ENCODE data around the gene RIMS3.

RIMS3 gene

DNA sequence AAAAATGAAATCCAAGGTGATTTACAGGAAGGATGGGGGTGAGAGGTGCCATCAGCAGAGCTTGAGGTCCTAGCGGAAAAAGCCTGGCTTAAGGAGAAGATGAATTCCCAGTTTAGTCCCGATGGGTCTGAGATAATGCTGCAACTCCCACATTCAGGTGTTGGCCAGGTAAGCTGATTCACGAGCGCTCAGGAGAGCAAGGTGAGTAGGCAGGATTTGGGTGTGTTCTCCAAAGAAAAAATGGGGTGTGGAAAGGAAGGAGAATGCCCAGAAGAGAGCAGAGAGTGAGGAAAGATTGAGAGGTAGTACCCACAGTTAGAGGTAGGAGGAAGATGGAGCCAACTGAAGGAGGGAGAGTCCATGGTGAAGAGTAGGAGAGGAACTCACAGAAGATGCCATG, 12.5 kb downstream of the RIMS3 start:
- H3K36me3 ChIP-seq (ENCODE audit: insufficient read depth, low read length): no peaks in the 10 kb centered on the region
- no peaks in the 10 kb centered on the region for H3F3A ChIP-seq (ENCODE audit: insufficient read depth, low read length)
- H3K4me1 ChIP-seq (ENCODE audit: insufficient read depth, low read length, severe bottlenecking): no peaks in the 10 kb centered on the region
- no peak overlapping the region for H3K27ac ChIP-seq (ENCODE audit: low read depth, low read length, poor library complexity, severe bottlenecking)
- H2AFZ ChIP-seq (ENCODE audit: low read length): no peak overlapping the region
- no peaks in the 10 kb centered on the region for H3K9me2 ChIP-seq (ENCODE audit: low read depth, low read length)
- H3K27me3 ChIP-seq (ENCODE audit: insufficient read depth, low read length): no peaks in the 10 kb centered on the region
- no peak overlapping the region for H3K4me2 ChIP-seq (ENCODE audit: low read length)
- H4K20me1 ChIP-seq (ENCODE audit: insufficient read depth, low read length): no peaks in the 10 kb centered on the region
- no peaks in the 10 kb centered on the region for H3K79me2 ChIP-seq (ENCODE audit: insufficient read depth, low read length)
- H3K9ac ChIP-seq (ENCODE audit: low read length): no peak overlapping the region
- TF ChIP-seq, protein P1, sequence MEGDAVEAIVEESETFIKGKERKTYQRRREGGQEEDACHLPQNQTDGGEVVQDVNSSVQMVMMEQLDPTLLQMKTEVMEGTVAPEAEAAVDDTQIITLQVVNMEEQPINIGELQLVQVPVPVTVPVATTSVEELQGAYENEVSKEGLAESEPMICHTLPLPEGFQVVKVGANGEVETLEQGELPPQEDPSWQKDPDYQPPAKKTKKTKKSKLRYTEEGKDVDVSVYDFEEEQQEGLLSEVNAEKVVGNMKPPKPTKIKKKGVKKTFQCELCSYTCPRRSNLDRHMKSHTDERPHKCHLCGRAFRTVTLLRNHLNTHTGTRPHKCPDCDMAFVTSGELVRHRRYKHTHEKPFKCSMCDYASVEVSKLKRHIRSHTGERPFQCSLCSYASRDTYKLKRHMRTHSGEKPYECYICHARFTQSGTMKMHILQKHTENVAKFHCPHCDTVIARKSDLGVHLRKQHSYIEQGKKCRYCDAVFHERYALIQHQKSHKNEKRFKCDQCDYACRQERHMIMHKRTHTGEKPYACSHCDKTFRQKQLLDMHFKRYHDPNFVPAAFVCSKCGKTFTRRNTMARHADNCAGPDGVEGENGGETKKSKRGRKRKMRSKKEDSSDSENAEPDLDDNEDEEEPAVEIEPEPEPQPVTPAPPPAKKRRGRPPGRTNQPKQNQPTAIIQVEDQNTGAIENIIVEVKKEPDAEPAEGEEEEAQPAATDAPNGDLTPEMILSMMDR (IDR thresholded peaks at IDR 0.05; ENCODE audit: low read length): no peak
- TF ChIP-seq EZH2 (IDR thresholded peaks at IDR 0.05; ENCODE audit: borderline replicate concordance, low read length): no peak
- no peak overlapping the region for H3K4me3 ChIP-seq (ENCODE audit: low read depth, low read length, poor library complexity, severe bottlenecking)
- no peaks in the 10 kb centered on the region for H3K9me3 ChIP-seq (ENCODE audit: low read length)

DNA sequence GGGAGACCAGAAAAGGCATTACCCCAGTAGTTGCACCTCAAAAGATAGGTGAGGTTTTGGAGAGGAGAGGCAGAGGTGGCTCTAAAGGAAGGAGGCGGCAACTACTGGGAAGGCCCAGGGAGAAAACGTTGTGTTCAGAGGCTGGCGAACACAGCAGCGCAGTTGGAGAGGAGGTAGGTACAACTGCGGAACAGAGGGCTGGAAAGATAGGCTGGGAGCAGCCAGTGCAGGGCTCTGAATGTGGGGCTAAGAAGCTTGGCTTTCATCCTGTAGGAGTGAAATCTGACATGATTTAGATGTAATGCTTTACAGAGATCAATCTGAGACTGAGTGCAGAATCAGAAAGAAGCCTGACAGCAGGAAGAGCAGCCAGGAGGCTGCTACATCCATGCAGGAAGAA, 13.0 kb downstream of the RIMS3 start:
- Histone ChIP-seq H3K27me3 (ENCODE audit: insufficient read depth, low read length) (no peaks in the 10 kb centered on the region), H3K27ac (ENCODE audit: low read depth, low read length, poor library complexity, severe bottlenecking) (no peak overlapping the region), H3K9ac (ENCODE audit: low read length) (no peak overlapping the region), H3K4me1 (ENCODE audit: insufficient read depth, low read length, severe bottlenecking) (no peaks in the 10 kb centered on the region), H3K4me2 (ENCODE audit: low read length) (no peak overlapping the region), H3K4me3 (ENCODE audit: low read depth, low read length, poor library complexity, severe bottlenecking) (no peak overlapping the region), H3K79me2 (ENCODE audit: insufficient read depth, low read length) (no peaks in the 10 kb centered on the region), H3K9me2 (ENCODE audit: low read depth, low read length) (no peaks in the 10 kb centered on the region), H3K36me3 (ENCODE audit: insufficient read depth, low read length) (no peaks in the 10 kb centered on the region), H2AFZ (ENCODE audit: low read length) (no peak overlapping the region), H3K9me3 (ENCODE audit: low read length) (no peaks in the 10 kb centered on the region), H4K20me1 (ENCODE audit: insufficient read depth, low read length) (no peaks in the 10 kb centered on the region), H3F3A (ENCODE audit: insufficient read depth, low read length) (no peaks in the 10 kb centered on the region)
- TF ChIP-seq, protein P1 (IDR thresholded peaks at IDR 0.05; ENCODE audit: low read length): no peak
- no peak for TF ChIP-seq EZH2 (IDR thresholded peaks at IDR 0.05; ENCODE audit: borderline replicate concordance, low read length)

DNA sequence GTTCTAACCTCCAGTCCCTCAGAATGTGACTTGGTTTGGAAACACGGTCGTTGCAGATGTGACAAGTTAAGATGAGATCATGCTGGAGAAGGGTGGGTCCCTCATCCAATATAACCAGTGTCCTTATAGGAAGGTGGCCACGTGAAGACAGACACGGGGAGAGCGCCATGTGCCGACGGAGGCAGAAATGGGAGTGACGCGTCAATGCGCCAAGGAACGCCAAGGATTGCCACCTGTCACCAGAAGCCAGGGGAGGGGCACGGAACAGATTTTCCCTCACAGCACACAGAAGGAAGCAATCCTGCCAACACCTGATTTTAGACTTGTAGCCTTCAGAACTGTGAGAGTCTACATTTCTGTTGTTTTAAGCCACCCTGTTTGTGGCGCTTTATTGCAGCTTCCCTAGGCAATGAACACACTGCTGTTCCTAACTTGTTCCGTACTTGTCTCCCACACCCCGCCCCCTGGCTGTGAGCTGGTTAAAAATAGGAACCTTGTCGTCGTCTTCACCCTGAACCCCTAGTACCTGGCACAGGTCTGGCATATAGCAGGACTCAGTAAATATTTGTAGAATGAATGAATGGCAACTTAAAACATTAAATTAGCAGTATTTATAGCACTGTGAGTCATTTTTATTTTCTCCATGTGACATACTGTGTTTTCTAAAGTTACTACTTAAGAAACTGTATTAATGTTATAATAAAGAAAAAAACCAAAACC, 14.2 kb downstream of the RIMS3 start:
- Histone ChIP-seq H3K9me3 (ENCODE audit: low read length) (no peaks in the 10 kb centered on the region), H2AFZ (ENCODE audit: low read length) (no peak overlapping the region), H3K27ac (ENCODE audit: low read depth, low read length, poor library complexity, severe bottlenecking) (no peak overlapping the region), H3K4me3 (ENCODE audit: low read depth, low read length, poor library complexity, severe bottlenecking) (no peak overlapping the region), H3K4me2 (ENCODE audit: low read length) (no peak overlapping the region), H4K20me1 (ENCODE audit: insufficient read depth, low read length) (no peaks in the 10 kb centered on the region), H3K79me2 (ENCODE audit: insufficient read depth, low read length) (no peaks in the 10 kb centered on the region), H3F3A (ENCODE audit: insufficient read depth, low read length) (no peaks in the 10 kb centered on the region), H3K27me3 (ENCODE audit: insufficient read depth, low read length) (no peaks in the 10 kb centered on the region), H3K9me2 (ENCODE audit: low read depth, low read length) (no peaks in the 10 kb centered on the region), H3K9ac (ENCODE audit: low read length) (no peak overlapping the region), H3K36me3 (ENCODE audit: insufficient read depth, low read length) (no peaks in the 10 kb centered on the region), H3K4me1 (ENCODE audit: insufficient read depth, low read length, severe bottlenecking) (no peaks in the 10 kb centered on the region)
- TF ChIP-seq EZH2 (IDR thresholded peaks at IDR 0.05; ENCODE audit: borderline replicate concordance, low read length): no peak
- TF ChIP-seq, protein P1 (IDR thresholded peaks at IDR 0.05; ENCODE audit: low read length): no peak
